ENCODE data around the gene NSUN4.

GRCh38 chr1:46315669-46316403 is 24.8 kb upstream of the NSUN4 start:
- TF ChIP-seq, protein P1, sequence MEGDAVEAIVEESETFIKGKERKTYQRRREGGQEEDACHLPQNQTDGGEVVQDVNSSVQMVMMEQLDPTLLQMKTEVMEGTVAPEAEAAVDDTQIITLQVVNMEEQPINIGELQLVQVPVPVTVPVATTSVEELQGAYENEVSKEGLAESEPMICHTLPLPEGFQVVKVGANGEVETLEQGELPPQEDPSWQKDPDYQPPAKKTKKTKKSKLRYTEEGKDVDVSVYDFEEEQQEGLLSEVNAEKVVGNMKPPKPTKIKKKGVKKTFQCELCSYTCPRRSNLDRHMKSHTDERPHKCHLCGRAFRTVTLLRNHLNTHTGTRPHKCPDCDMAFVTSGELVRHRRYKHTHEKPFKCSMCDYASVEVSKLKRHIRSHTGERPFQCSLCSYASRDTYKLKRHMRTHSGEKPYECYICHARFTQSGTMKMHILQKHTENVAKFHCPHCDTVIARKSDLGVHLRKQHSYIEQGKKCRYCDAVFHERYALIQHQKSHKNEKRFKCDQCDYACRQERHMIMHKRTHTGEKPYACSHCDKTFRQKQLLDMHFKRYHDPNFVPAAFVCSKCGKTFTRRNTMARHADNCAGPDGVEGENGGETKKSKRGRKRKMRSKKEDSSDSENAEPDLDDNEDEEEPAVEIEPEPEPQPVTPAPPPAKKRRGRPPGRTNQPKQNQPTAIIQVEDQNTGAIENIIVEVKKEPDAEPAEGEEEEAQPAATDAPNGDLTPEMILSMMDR (IDR thresholded peaks at IDR 0.05) = no peak
- no peak for TF ChIP-seq POLR2A (IDR thresholded peaks at IDR 0.05)

Measured in testis (tissue), 2 donors.